NB4 (cell line): ENCODE data around the gene PPFIA2.

Source experiments
- DNase-seq: peaks from one replicate; pipeline ENCODE4 v3.0.0; 2010; ENCODE audit warnings: low read depth
- H3K4me3 ChIP-seq: one replicate; pipeline ENCODE4 v1.5.1; 2011; ENCODE audit warnings: mild to moderate bottlenecking, low read depth, low read length, moderate library complexity
- CTCF ChIP-seq: IDR thresholded peaks from one replicate; pipeline ENCODE4 v1.5.1; 2012; ENCODE audit warnings: low read depth, low read length
- MYC ChIP-seq: IDR thresholded peaks from 2 replicates; pipeline ENCODE4 v1.6.1; 2011; ENCODE audit warnings: low read depth, low read length
- POLR2A ChIP-seq: IDR thresholded peaks from 2 replicates; pipeline ENCODE4 v1.6.1; 2011; ENCODE audit warnings: mild to moderate bottlenecking; ENCODE audit not compliant: insufficient read length; ENCODE audit errors: extremely low read depth
- TF ChIP-seq, protein P1 (sequence below): IDR thresholded peaks from 2 replicates; pipeline ENCODE4 v1.6.1; 2011; ENCODE audit warnings: low read depth, low read length

PPFIA2 gene

DNA sequence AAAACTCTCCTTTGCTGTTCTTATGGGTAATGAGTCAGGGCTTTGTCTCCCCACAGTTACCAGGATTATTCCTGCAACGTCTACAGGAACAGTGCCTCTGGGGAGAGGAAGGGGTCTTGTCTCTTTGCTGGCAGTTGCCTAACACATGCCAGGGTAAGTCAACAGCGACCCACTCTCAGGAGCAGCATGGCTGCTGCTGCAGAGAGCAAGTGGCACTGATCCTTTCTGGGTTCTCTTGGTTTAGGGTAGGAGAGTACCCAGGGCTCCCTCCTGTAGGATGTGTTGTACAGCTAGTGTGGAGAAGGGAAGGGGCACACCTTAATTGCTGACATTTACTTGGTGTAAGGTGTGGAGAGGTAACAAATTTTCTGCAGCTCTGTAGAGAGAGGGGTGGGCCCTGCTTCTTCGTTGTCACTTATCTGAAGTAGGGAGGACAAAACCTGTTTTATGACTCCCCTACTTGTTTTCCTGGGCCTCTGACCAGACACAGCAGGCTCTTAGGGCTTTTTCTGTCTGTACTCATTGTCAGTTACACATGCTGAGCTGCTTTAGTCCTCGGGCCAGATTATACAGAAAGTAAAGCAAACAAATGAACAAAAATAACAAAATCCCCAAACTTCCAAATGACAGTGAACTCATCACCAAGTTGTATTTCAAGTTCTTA, 513.1 kb downstream of the PPFIA2 start:
- peak; percentile 36 for DNase-seq
- no peak overlapping the region for H3K4me3 ChIP-seq
- TF ChIP-seq, protein P1, sequence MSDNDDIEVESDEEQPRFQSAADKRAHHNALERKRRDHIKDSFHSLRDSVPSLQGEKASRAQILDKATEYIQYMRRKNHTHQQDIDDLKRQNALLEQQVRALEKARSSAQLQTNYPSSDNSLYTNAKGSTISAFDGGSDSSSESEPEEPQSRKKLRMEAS = no peak
- TF ChIP-seq POLR2A (no peak), CTCF (no peak), MYC (no peak)

DNA sequence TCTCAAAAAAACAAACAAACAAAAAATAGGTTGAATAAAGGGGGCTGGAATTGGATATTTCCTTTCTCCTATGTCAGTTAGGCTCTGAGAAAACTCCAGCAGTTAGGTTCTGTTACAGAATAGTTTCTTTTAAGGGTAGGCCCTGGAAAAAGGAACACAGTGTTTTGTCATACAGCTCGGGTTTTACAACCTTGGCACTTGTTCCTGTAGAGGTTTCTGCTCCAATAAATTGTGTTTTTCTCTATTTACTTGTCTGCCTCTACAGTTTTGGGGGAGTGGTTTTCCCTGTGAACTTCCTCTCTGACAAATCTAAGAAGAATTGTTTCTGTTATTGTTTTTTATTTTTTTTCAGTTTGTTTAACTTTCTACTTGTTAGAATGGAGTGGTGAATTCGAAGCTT, 513.7 kb downstream of the PPFIA2 start:
- TF ChIP-seq, protein P1 = no peak
- TF ChIP-seq CTCF (no peak), POLR2A (no peak), MYC (no peak)
- peak; percentile 9 for DNase-seq
- H3K4me3 ChIP-seq = no peak overlapping the region

GRCh38 chr12:81231574-81232368, 527.4 kb downstream of the PPFIA2 start:
- H3K4me3 ChIP-seq = no peak overlapping the region
- no peak for DNase-seq

GRCh38 chr12:81229759-81230158, 529.4 kb downstream of the PPFIA2 start:
- TF ChIP-seq MYC (no peak), POLR2A (no peak), CTCF (no peak)
- TF ChIP-seq, protein P1 = no peak
- no peak overlapping the region for H3K4me3 ChIP-seq
- DNase-seq = no peak

More at GRCh38 chr12:81231574-81232368, 527.4 kb downstream of the PPFIA2 start:
- TF ChIP-seq POLR2A = no peak
- no peak for TF ChIP-seq CTCF
- TF ChIP-seq MYC = no peak
- TF ChIP-seq, protein P1 = no peak

DNA sequence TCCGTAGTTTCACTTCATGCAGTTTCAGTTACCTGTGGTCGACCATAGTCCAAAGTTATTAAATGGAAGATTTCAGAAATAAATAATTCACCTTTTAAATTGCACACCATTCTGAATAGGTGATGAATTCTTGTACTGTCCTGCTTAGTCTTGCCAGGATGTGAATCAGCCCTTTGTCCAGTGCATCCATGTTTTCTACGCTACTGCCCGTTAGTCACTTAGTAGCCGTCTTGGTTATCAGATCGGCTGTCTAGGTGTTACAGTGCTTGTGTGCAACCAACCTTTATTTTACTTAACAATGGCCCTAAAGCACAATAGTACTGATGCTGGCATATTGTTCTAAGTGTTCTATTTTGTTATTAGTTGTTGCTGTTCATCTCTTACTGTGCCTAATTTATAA, 534.5 kb downstream of the PPFIA2 start:
- H3K4me3 ChIP-seq = no peak overlapping the region
- TF ChIP-seq, protein P1 = no peak
- TF ChIP-seq MYC (no peak), CTCF (no peak), POLR2A (no peak)
- no peak for DNase-seq
